GM12874 (cell line): ENCODE measurements around the gene MCFD2.

Experiments
- CTCF ChIP-seq: IDR thresholded peaks from 2 replicates; pipeline ENCODE4 v1.5.1; 2011; ENCODE audit warnings: low read depth, mild to moderate bottlenecking, control low read depth, low read length, moderate library complexity; ENCODE audit not compliant: insufficient read depth

Gene MCFD2

GRCh38 chr2:46855805-46856204, 59.8 kb downstream of the MCFD2 start:
- TF ChIP-seq CTCF: no peak

DNA sequence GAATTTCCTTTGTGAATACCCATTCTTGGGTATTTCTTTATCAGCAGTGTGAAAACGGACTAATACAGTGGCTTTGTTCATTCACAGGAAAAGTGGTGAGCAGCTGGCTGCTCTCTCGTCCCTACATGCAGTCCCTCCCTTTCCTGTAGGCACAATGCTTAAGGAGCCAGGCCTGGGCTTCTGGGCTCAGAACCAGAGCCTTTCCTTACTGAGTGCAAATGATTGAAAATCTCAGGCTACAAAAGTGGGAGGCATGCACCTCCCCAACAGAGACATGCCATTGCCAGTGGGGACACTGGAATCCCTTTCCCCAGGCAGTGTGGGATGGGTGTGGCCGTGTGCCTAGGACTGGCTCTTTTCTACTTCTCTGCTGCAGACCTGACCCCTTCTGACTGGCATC, 61.3 kb downstream of the MCFD2 start:
- TF ChIP-seq CTCF: no peak

DNA sequence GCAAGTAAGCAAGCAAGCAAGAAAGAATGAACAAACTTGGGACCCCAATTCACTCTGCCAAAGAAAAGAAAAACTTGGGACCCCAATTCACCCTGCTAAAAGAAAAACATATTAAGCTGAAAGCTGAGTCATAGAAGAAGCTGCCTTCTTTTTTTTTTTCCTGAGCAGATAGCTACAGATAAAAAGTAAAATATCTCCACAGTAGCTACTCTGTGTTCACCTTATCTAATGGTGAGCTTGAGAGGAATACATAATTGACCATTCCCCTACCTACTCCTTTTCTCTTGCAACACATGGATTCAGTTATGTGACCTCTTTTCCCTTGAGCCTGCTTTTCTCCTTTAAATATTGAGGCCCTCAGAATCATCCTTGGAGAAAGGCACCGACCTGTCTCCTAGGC, 63.0 kb downstream of the MCFD2 start:
- TF ChIP-seq CTCF: no peak

DNA sequence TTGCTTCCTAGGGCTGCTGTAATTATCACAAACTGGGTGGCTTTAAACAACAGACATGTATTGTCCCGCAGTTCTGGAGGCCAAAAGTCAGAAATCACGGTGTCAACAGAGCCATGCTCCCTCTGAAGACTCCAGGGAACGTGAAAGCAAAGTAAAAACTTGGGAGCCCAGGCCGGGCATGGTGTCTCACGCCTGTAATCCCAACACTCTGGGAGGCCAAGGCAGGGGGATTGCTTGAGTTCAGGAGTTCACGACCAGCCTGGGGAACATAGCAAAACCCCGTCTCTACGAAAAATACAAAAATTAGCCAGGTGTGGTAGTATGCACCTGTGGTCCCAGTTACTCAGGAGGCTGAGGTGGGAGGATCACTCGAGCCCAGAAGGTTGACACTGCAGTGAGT, 63.5 kb downstream of the MCFD2 start:
- TF ChIP-seq CTCF: no peak
